Measurements from ENCODE around the gene ZBTB48.
"Not testable (repeated sequence)": the region's sequence is repeated elsewhere in the genome, so short reads cannot be mapped to it uniquely, and the experiment has no call there.

Gene ZBTB48
- 3.3 to 46.9 (median 17.7) reads per million in 17 experiments for total RNA-seq

GRCh38 chr1:6579374-6580118, at the start of gene ZBTB48:
Gene ZBTB48 (plus strand): TSS chr1:6579994. CDS start chr1:6580610, 616 bp downstream.
- peak; percentile 99 to 100 (median 99) for DNase-seq

- no peak for DNase-seq
These were observed 49.2 kb upstream of the ZBTB48 start for GRCh38 chr1:6530504-6531160.

- no peak for DNase-seq
These were observed 47.8 kb upstream of the ZBTB48 start for GRCh38 chr1:6531996-6532395.

- no peak for DNase-seq
These were observed 45.5 kb upstream of the ZBTB48 start for GRCh38 chr1:6534248-6534822.

GRCh38 chr1:6535214-6535613, 44.6 kb upstream of the ZBTB48 start:
- DNase-seq = peak in 2 of 4 experiments; percentile 7 to 16

- no peak for DNase-seq
These were observed 43.5 kb upstream of the ZBTB48 start for GRCh38 chr1:6536291-6536690.

- DNase-seq = no peak
These were observed 40.8 kb upstream of the ZBTB48 start for GRCh38 chr1:6538956-6539355.

- no peak for DNase-seq
These were observed 35.0 kb upstream of the ZBTB48 start for GRCh38 chr1:6544831-6545230.

GRCh38 chr1:6545276-6546112, 34.3 kb upstream of the ZBTB48 start:
- no peak for DNase-seq

- DNase-seq = peak in 3 of 4 experiments; percentile 8 to 25 (median 14)
These were observed 33.5 kb upstream of the ZBTB48 start for GRCh38 chr1:6546326-6546725.

- no peak for DNase-seq
These were observed 32.5 kb upstream of the ZBTB48 start for GRCh38 chr1:6547301-6547700.

GRCh38 chr1:6554031-6554906, 25.5 kb upstream of the ZBTB48 start, which contains the start of gene NOL9:
Gene NOL9 (minus strand): TSS chr1:6554513. CDS start chr1:6554502, 11 bp downstream.
- peak; percentile 95 to 98 (median 96) for DNase-seq

GRCh38 chr1:6554907-6555778, 24.7 kb upstream of the ZBTB48 start, which contains the start of gene TAS1R1:
Gene TAS1R1 (plus strand): TSS chr1:6555307. CDS start chr1:6555374, 67 bp downstream.
- no peak for DNase-seq

- no peak for DNase-seq
These were observed 22.2 kb upstream of the ZBTB48 start for GRCh38 chr1:6557597-6557996.

GRCh38 chr1:6559161-6559560, 20.6 kb upstream of the ZBTB48 start:
- DNase-seq = not testable (repeated sequence)

- no peak for DNase-seq
These were observed 19.5 kb upstream of the ZBTB48 start for GRCh38 chr1:6560267-6560666.

GRCh38 chr1:6569033-6569432, 10.8 kb upstream of the ZBTB48 start:
- DNase-seq = no peak

GRCh38 chr1:6570100-6570499, 9.7 kb upstream of the ZBTB48 start:
- no peak for DNase-seq

- DNase-seq = no peak
These were observed 8.8 kb upstream of the ZBTB48 start for GRCh38 chr1:6570987-6571386.

- no peak for DNase-seq
These were observed 7.0 kb upstream of the ZBTB48 start for GRCh38 chr1:6572653-6573383.

Measured in suppressor macrophage (primary cell).